Activated B cell treated with CpG ODN at 0.5 μM for 24 hours (primary cell): ENCODE data around the gene ABCA13. TPM values are rescaled to one million over a fixed set of nuclear protein-coding genes. Genes with fewer than 3 reads are reported as not detected.

Source experiments
- ATAC-seq: fragments of 200-7000 bp; cut with Tn5 transposase; one replicate; pipeline ENCODE4 v1.10.0; 2021; ENCODE audit warnings: low read depth, mild to moderate bottlenecking, moderate library complexity
- CTCF ChIA-PET: fragments of 350-600 bp; sonication (Branson Sonifier 250); formaldehyde crosslinking; loops from one replicate; lab custom pipeline; 2021; ENCODE audit warnings: antibody characterized with exemption; lab: Charles Lee
- POLR2A ChIA-PET: fragments of 350-600 bp; sonication (Branson Sonifier 250); formaldehyde crosslinking; loops from one replicate; lab custom pipeline; 2021; ENCODE audit warnings: antibody characterized with exemption; lab: Charles Lee
- DNase-seq: peaks from one replicate; pipeline ENCODE4 v3.0.0; 2022
- H3K27ac Mint-ChIP-seq: one replicate; pipeline ENCODE4 v1.8.0; 2020; ENCODE audit warnings: mixed read lengths
- H3K27me3 Mint-ChIP-seq: one replicate; pipeline ENCODE4 v1.8.0; 2021; ENCODE audit warnings: mixed read lengths
- H3K36me3 Mint-ChIP-seq: one replicate; pipeline ENCODE4 v1.8.0; 2021; ENCODE audit warnings: low read depth, mixed read lengths
- H3K4me1 Mint-ChIP-seq: one replicate; pipeline ENCODE4 v1.8.0; 2021; ENCODE audit warnings: mixed read lengths
- H3K4me3 Mint-ChIP-seq: one replicate; pipeline ENCODE4 v1.8.0; 2020; ENCODE audit warnings: mild to moderate bottlenecking, mixed read lengths
- H3K9me3 Mint-ChIP-seq: one replicate; pipeline ENCODE4 v1.8.0; 2020; ENCODE audit warnings: mixed read lengths
- CTCF ChIP-seq: fragments of 200-600 bp; IDR thresholded peaks from one replicate; pipeline ENCODE4 v1.8.0; 2022; ENCODE audit warnings: antibody characterized with exemption, mild to moderate bottlenecking
- intact Hi-C: fragments of 100-400 bp; cut with micrococcal nuclease; formaldehyde crosslinking; loops from one replicate; pipeline ENCODE4 v1.15.1; 2024
- total RNA-seq: library from RNA; stranded (reverse); gene quantifications from 2 replicates; pipeline ENCODE4 v1.2.3, GENCODE V29; 2022

ABCA13 gene
- total RNA-seq, 1 donor from 2014 or later = not detected

GRCh38 chr7:48237354-48237753 lies 66.1 kb downstream of the ABCA13 start:
- Mint-ChIP-seq H3K9me3 (peaks cover 5% of the 10 kb centered on the region), H3K36me3 (no peaks in the 10 kb centered on the region), H3K4me1 (no peaks in the 10 kb centered on the region), H3K27me3 (peaks cover 2% of the 10 kb centered on the region), H3K4me3 (no peak overlapping the region), H3K27ac (no peak overlapping the region)
- no peak for TF ChIP-seq CTCF
- intact Hi-C loops = no loop called here
- ATAC-seq (no peak), DNase-seq (no peak)
- CTCF ChIA-PET = no interaction called here
- POLR2A ChIA-PET = no interaction called here

- Mint-ChIP-seq H3K9me3 (no peaks in the 10 kb centered on the region), H3K27ac (no peak overlapping the region), H3K27me3 (peaks cover 4% of the 10 kb centered on the region), H3K4me1 (no peaks in the 10 kb centered on the region), H3K4me3 (no peak overlapping the region), H3K36me3 (no peaks in the 10 kb centered on the region)
- intact Hi-C loops = no loop called here
- CTCF ChIA-PET = no interaction called here
- TF ChIP-seq CTCF = no peak
- no peak for DNase-seq
- ATAC-seq = no peak
- POLR2A ChIA-PET = no interaction called here
Observed at GRCh38 chr7:48242846-48243245, 71.6 kb downstream of the ABCA13 start.

GRCh38 chr7:48244864-48245271 lies 73.6 kb downstream of the ABCA13 start:
- DNase-seq = no peak
- TF ChIP-seq CTCF = no peak
- Mint-ChIP-seq H3K27ac (no peak overlapping the region), H3K36me3 (no peaks in the 10 kb centered on the region), H3K4me3 (no peak overlapping the region), H3K9me3 (no peaks in the 10 kb centered on the region), H3K27me3 (peaks cover 4% of the 10 kb centered on the region), H3K4me1 (no peaks in the 10 kb centered on the region)
- ChIA-PET CTCF (no interaction called here), POLR2A (no interaction called here)
- intact Hi-C loops = no loop called here
- no peak for ATAC-seq

GRCh38 chr7:48245751-48246472 lies 74.7 kb downstream of the ABCA13 start:
- Mint-ChIP-seq H3K27ac (no peak overlapping the region), H3K4me3 (no peak overlapping the region), H3K36me3 (no peaks in the 10 kb centered on the region), H3K4me1 (no peaks in the 10 kb centered on the region), H3K9me3 (no peaks in the 10 kb centered on the region), H3K27me3 (peaks cover 4% of the 10 kb centered on the region)
- TF ChIP-seq CTCF = no peak
- ChIA-PET POLR2A (no interaction called here), CTCF (no interaction called here)
- DNase-seq (no peak), ATAC-seq (no peak)
- intact Hi-C loops = no loop called here

GRCh38 chr7:48249166-48249565 lies 77.9 kb downstream of the ABCA13 start:
- Mint-ChIP-seq H3K27me3 (no peaks in the 10 kb centered on the region), H3K4me1 (no peaks in the 10 kb centered on the region), H3K4me3 (no peak overlapping the region), H3K9me3 (no peaks in the 10 kb centered on the region), H3K36me3 (no peaks in the 10 kb centered on the region), H3K27ac (no peak overlapping the region)
- POLR2A ChIA-PET = no interaction called here
- CTCF ChIA-PET = no interaction called here
- ATAC-seq = no peak
- intact Hi-C loops = no loop called here
- no peak for TF ChIP-seq CTCF
- no peak for DNase-seq
